Calu3 (cell line): ENCODE measurements around the gene AXIN2. TPM values are rescaled to one million over a fixed set of nuclear protein-coding genes. Genes with fewer than 3 reads are reported as not detected.

Source experiments
- BruUV-seq: library from RNA; stranded (reverse); fragments of 400-500 nt; replicated peaks from 2 replicates; lab custom pipeline; 2021; lab: Mats Ljungman, UMichigan
- CTCF ChIA-PET: fragments of 300-600 bp; sonication (Branson Sonifier 250); formaldehyde crosslinking; loops from one replicate; lab custom pipeline; 2022; ENCODE audit warnings: antibody characterized with exemption; lab: Charles Lee
- DNase-seq: peaks from one replicate; pipeline ENCODE4 v3.0.0; 2022
- H3K27ac Mint-ChIP-seq: one replicate; pipeline ENCODE4 v1.8.0; 2022; ENCODE audit warnings: mixed read lengths; ENCODE audit not compliant: unreplicated experiment
- H3K27me3 Mint-ChIP-seq: one replicate; pipeline ENCODE4 v1.8.0; 2022; ENCODE audit warnings: mixed read lengths; ENCODE audit not compliant: unreplicated experiment
- H3K36me3 Mint-ChIP-seq: one replicate; pipeline ENCODE4 v1.8.0; 2022; ENCODE audit warnings: mild to moderate bottlenecking, moderate library complexity, mixed read lengths; ENCODE audit not compliant: insufficient read depth, unreplicated experiment
- H3K4me1 Mint-ChIP-seq: one replicate; pipeline ENCODE4 v1.8.0; 2022; ENCODE audit warnings: mild to moderate bottlenecking, low read depth, mixed read lengths; ENCODE audit not compliant: unreplicated experiment
- H3K4me3 Mint-ChIP-seq: one replicate; pipeline ENCODE4 v1.8.0; 2022; ENCODE audit warnings: mild to moderate bottlenecking, low read depth, moderate library complexity, mixed read lengths; ENCODE audit not compliant: unreplicated experiment
- H3K9me3 Mint-ChIP-seq: one replicate; pipeline ENCODE4 v1.8.0; 2022; ENCODE audit warnings: low read depth, mixed read lengths; ENCODE audit not compliant: unreplicated experiment
- CTCF ChIP-seq: fragments of 200-600 bp; IDR thresholded peaks from one replicate; pipeline ENCODE4 v1.8.0; 2022; ENCODE audit warnings: antibody characterized with exemption; ENCODE audit not compliant: unreplicated experiment
- intact Hi-C: fragments of 100-400 bp; cut with micrococcal nuclease; formaldehyde crosslinking; loops from one replicate; pipeline ENCODE4 v1.10.0; 2022; ENCODE audit not compliant: unreplicated experiment
- total RNA-seq: library from RNA; stranded (reverse); gene quantifications from 2 replicates; pipeline ENCODE4 v1.2.3, GENCODE V29; 2022

Gene AXIN2
- total RNA-seq, 1 experiment from 2014 or later = 0.45 TPM

GRCh38 chr17:65601881-65602280, 40.4 kb upstream of the AXIN2 start:
- no TSS peak for BruUV-seq
- intact Hi-C loops = no loop called here
- H3K27ac Mint-ChIP-seq = no peak overlapping the region
- peaks cover 33% of the 10 kb centered on the region for H3K27me3 Mint-ChIP-seq
- no peak overlapping the region for H3K4me3 Mint-ChIP-seq
- DNase-seq = no peak
- H3K4me1 Mint-ChIP-seq = no peaks in the 10 kb centered on the region
- peaks cover 2% of the 10 kb centered on the region for H3K9me3 Mint-ChIP-seq
- no peak for TF ChIP-seq CTCF
- H3K36me3 Mint-ChIP-seq = no peaks in the 10 kb centered on the region
- CTCF ChIA-PET = no interaction called here

GRCh38 chr17:65601145-65601544, 39.7 kb upstream of the AXIN2 start:
- Mint-ChIP-seq H3K4me3 (no peak overlapping the region), H3K36me3 (no peaks in the 10 kb centered on the region), H3K27me3 (peaks cover 33% of the 10 kb centered on the region), H3K9me3 (peaks cover 2% of the 10 kb centered on the region), H3K27ac (no peak overlapping the region), H3K4me1 (no peaks in the 10 kb centered on the region)
- CTCF ChIA-PET = no interaction called here
- intact Hi-C loops = no loop called here
- TF ChIP-seq CTCF = no peak
- DNase-seq = no peak
- no TSS peak for BruUV-seq

GRCh38 chr17:65600518-65600917, 39.1 kb upstream of the AXIN2 start:
- H3K4me1 Mint-ChIP-seq = no peaks in the 10 kb centered on the region
- H3K9me3 Mint-ChIP-seq = peaks cover 2% of the 10 kb centered on the region
- H3K27me3 Mint-ChIP-seq = peaks cover 33% of the 10 kb centered on the region
- H3K36me3 Mint-ChIP-seq = no peaks in the 10 kb centered on the region
- no peak for TF ChIP-seq CTCF
- H3K4me3 Mint-ChIP-seq = no peak overlapping the region
- CTCF ChIA-PET = no interaction called here
- no peak overlapping the region for H3K27ac Mint-ChIP-seq
- no peak for DNase-seq
- no TSS peak for BruUV-seq
- intact Hi-C loops = no loop called here

- no peaks in the 10 kb centered on the region for H3K9me3 Mint-ChIP-seq
- DNase-seq = no peak
- H3K36me3 Mint-ChIP-seq = no peaks in the 10 kb centered on the region
- no peak overlapping the region for H3K27ac Mint-ChIP-seq
- H3K27me3 Mint-ChIP-seq = peaks cover 38% of the 10 kb centered on the region
- intact Hi-C loops = no loop called here
- no peaks in the 10 kb centered on the region for H3K4me1 Mint-ChIP-seq
- TF ChIP-seq CTCF = no peak
- CTCF ChIA-PET = no interaction called here
- no peak overlapping the region for H3K4me3 Mint-ChIP-seq
- no TSS peak for BruUV-seq
Measured at GRCh38 chr17:65599650-65600049, 38.2 kb upstream of the AXIN2 start.
